Stimulated activated CD4-positive, alpha-beta T cell treated with anti-CD3 and anti-CD28 coated beads, Interleukin-4, amount 100 ng/mL, for 1 hour (primary cell): ENCODE measurements around the gene SUMO3.

Experiments used
- DNase-seq: peaks from one replicate; pipeline ENCODE4 v3.0.0-alpha.2; 2020

Gene SUMO3

DNA sequence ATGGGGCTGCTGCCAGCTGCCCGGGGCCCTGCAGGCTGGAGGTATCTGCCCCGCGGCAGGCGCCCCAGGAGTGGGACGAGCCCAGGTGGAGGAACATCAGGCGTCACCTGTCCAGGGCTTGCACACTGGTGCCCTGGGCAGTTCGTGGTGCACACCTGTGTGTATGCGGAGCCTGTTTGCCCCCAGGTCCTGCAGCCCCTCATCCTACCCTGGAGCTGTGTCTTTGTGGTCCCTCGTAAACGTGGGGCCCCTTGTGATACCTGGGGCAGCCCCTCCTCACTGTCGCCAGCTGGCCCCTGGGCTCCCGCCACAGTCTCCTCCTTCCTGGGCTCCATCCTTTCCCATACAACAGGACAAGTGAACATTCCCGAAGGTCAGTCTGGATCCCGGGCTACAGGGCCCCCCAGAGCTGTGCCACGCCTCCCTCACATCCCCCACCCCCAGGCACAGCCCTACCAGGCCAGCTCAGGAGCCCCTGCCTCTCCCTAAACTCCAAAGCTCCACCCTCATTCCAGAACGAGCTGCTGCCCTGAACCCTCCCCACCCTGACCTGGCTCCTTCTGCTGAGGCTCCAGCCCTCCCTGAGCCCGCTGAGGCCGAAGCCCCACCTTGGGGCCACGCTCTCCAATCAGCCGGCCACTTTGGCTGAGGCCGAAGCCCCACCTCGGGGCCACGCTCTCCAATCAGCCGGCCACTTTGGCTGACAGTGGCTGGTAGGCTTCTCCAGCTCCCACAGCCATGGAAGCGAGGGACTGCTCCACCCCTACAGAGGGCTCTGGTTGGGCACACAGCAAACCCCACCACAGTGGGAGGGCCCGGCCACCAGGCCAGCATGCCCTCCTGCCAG is 58.9 kb downstream of the SUMO3 start:
- DNase-seq = no peak

DNA sequence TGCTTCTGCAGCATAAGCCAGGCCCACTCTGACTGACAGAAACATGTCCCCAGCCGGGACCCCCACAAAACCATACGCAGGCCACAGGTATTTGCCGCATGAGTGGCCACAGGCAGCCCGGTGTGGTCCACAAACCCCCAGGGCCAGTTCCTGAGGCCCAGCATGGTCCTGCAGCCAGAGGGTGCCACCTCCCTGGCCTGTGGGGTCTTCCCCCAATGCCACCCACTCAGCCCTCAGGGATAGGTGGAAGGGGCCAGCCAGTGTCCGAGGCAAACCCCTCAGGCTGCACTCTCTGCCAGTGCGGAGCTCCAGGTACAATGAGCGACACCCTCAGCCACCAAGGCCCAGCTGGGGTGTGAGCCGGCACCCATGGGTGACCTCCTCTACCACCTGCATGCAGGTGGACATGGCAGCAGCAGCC is 59.7 kb downstream of the SUMO3 start:
- no peak for DNase-seq

DNA sequence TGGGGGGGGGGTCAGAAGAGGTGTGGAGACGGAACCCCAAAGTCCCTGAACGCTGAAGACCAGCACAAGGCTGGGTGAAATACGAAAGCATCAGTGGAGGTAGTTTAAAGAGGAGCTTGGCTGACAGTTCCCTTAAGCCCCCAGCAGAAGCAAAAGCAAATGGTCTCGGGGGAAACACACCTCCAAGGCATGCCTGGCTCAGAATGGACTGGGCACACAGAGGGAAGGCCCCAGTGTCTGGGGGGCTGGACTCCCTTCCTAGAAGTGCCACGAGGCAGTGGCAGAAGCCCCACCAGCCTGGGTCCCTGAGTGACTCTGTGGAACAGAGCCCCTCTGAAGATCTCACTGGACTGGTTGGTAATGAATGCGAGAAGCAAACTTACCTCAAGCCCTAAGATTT is 60.1 kb downstream of the SUMO3 start:
- DNase-seq = no peak

DNA sequence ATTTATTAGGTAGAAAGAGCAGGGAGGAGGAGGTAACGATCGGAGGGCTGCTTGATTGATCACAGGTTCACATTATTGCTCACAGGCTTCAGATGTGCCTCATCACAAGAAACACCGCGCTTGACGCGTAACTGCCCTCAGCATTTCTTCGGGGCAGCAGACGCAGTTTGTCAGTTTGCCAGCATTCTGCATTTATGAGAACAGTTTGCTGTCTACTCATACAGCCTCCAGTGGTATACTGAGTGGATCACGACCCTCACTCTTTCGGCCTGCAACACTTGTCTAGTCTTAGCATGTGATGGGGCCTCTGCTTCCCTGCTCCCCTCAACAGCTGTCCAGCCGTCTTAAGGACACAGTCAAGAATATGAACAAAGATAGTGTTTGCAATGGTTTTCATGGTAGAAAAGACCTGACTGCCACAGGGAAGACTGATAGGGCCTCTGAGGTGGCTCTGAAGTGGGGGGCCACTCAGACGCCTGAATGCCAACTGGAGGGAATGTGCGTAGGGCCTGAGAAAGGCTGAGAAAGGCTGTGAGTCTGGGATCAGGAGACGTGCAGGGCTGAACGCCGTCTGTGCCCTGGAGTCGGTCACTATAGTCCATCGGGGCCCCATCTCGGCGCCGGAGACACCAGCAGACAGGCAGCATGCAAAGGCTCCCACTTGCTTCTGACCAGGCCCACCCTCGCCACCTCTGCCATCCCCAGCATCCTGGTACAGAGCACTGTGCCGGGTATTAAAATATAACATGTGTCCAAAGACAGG is 61.3 kb downstream of the SUMO3 start:
- DNase-seq = no peak
